Karpas-422 (cell line): Measurements from ENCODE around the gene CALML3. TPM values are rescaled to one million over a fixed set of nuclear protein-coding genes. Genes with fewer than 3 reads are reported as not detected.

Experiments
- DNase-seq: peaks from one replicate; pipeline ENCODE4 v3.0.0-alpha.2; 2015
- H2AFZ ChIP-seq: fragments of 200-600 bp; sonication (generic); 2 replicates; pipeline ENCODE4 v1.6.1; 2014; ENCODE audit warnings: antibody characterized with exemption, low read length, mixed read lengths
- H3K27ac ChIP-seq: fragments of 200-600 bp; sonication (generic); 2 replicates; pipeline ENCODE4 v1.5.1; 2014; ENCODE audit warnings: mild to moderate bottlenecking, low read length, moderate library complexity
- H3K27me3 ChIP-seq: fragments of 200-600 bp; sonication (generic); 2 replicates; pipeline ENCODE4 v1.6.1; 2014; ENCODE audit warnings: low read length, mixed read lengths
- H3K36me3 ChIP-seq: fragments of 200-600 bp; sonication (generic); 2 replicates; pipeline ENCODE4 v1.6.1; 2014; ENCODE audit warnings: low read length, mixed read lengths; ENCODE audit not compliant: insufficient read depth
- H3K4me1 ChIP-seq: fragments of 200-600 bp; sonication (generic); 2 replicates; pipeline ENCODE4 v1.6.1; 2014; ENCODE audit warnings: mild to moderate bottlenecking, low read length, mixed read lengths
- H3K4me2 ChIP-seq: fragments of 200-600 bp; sonication (generic); 2 replicates; pipeline ENCODE4 v1.6.1; 2014; ENCODE audit warnings: low read length, low read depth, mild to moderate bottlenecking; ENCODE audit not compliant: poor library complexity, severe bottlenecking
- H3K4me3 ChIP-seq: fragments of 200-600 bp; sonication (generic); 2 replicates; pipeline ENCODE4 v1.5.1; 2014; ENCODE audit warnings: mild to moderate bottlenecking, antibody characterized with exemption, low read length, mixed read lengths
- H3K79me2 ChIP-seq: fragments of 200-600 bp; sonication (generic); 2 replicates; pipeline ENCODE4 v1.6.1; 2014; ENCODE audit warnings: mild to moderate bottlenecking, low read length, mixed read lengths
- H3K9ac ChIP-seq: fragments of 200-600 bp; sonication (generic); 2 replicates; pipeline ENCODE4 v1.6.0; 2014; ENCODE audit warnings: low read length
- H3K9me2 ChIP-seq: fragments of 200-600 bp; sonication (generic), shearing (Covaris generic); replicated peaks from 2 replicates; pipeline ENCODE4 v1.6.0; 2014; ENCODE audit warnings: mild to moderate bottlenecking, low read length, moderate library complexity; ENCODE audit not compliant: insufficient read depth
- H3K9me3 ChIP-seq: fragments of 300-700, 200-600 bp; sonication (generic); 2 replicates; pipeline ENCODE4 v1.6.1; 2014; ENCODE audit warnings: low read length, mixed read lengths
- H4K20me1 ChIP-seq: fragments of 200-600 bp; sonication (generic); 2 replicates; pipeline ENCODE4 v1.6.1; 2014; ENCODE audit warnings: mild to moderate bottlenecking, antibody characterized with exemption, low read length, low read depth; ENCODE audit not compliant: insufficient read depth
- total RNA-seq: library from RNA; depleted of rRNA; stranded (reverse); fragments of >200 nt; shearing (Covaris generic); gene quantifications from 2 replicates; pipeline ENCODE4 v1.2.3, GENCODE V29; 2014; ENCODE audit warnings: low replicate concordance

CALML3 gene
- total RNA-seq, 1 experiment from 2014 or later, result not detected

DNA sequence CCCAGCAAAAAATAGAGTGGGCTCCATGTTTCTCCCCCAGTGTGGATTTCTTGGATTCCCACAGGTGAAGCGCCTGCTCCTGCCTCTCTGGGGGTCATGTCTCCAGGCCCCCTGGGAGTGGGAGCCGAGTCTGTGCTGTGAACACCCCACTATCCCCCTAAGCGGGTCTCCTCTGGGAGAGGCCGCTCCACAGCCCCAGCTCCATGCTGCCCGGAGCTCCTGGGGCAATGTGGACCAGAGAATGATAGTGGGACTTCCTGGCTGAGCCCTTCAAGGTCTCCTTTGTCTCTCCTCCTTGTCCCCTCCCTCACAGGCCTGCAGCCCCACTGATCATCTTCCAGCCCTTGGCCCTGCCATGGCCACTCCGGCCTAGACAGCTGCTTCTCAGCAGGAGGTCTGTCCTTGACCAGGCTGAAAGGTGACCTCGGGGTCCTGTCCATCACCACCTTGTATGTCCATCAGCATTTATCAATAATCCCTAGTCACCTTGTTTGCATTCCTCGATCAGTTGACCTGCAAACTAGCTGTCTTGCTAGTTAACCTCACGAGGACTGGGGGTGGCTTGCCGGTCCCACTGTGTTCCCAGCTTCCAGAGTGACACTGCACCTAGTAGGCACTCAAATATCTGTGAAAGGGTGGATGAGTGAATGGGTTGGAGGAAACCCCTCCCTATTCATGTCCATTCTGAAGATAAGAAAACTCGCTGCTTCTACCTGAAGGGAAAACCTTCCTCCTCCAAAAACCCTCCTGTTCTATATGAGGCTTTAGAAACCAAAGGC lies 776 bp upstream of the CALML3 start:
- no peaks in the 10 kb centered on the region for H3K27me3 ChIP-seq

DNA sequence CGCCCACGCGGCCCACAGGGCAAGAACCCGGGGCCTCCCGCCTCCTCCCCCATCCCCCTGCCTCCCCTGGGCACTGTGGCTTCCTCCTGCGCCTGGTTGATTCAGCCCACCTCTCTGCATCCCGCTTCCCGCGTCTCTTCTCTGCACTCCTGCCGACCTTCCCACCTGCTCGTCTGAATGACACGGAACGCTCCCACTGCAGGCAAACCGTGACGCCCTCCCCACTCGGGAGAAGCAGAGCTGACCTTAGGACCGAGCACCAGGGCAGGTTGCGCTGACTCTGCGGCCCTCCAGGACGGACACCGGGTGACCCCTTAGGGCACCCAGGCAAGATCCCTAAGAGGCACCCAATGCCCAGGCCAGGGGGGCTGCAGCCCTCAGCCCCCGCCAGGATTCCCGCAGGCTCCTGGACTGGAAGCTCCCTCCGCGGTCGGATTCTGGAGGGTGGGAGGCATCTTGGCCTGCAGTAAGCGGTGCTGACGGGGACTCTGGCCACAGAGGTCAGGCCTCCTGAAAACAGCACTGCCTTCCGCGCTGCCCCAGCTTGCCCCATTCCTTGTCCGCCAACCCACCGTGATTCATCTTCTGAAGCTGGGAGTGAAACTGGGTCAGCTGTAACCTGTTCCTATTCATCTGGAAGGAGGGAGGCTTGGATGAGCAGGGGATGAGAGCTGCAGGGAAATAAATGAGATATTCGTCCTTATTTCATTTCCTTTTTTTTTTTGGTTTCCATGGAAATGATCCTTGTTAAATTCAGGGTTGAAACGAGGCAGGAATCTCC lies 990 bp downstream of the CALML3 start:
- H3K9me3 ChIP-seq, result no peaks in the 10 kb centered on the region
- H3K79me2 ChIP-seq, result no peaks in the 10 kb centered on the region
- no peak overlapping the region for H2AFZ ChIP-seq
- H3K9me2 ChIP-seq, result no peaks in the 10 kb centered on the region
- no peaks in the 10 kb centered on the region for H3K4me1 ChIP-seq
- H3K27ac ChIP-seq, result no peak overlapping the region
- no peak overlapping the region for H3K4me3 ChIP-seq
- H4K20me1 ChIP-seq, result no peaks in the 10 kb centered on the region
- no peak for DNase-seq
- H3K27me3 ChIP-seq, result no peaks in the 10 kb centered on the region
- H3K36me3 ChIP-seq, result no peaks in the 10 kb centered on the region
- H3K9ac ChIP-seq, result no peak overlapping the region
- no peak overlapping the region for H3K4me2 ChIP-seq

More for the DNA sequence above, 776 bp upstream of the CALML3 start:
- Histone ChIP-seq H3K4me2 (no peak overlapping the region), H3K79me2 (no peaks in the 10 kb centered on the region), H3K9me2 (no peaks in the 10 kb centered on the region), H2AFZ (no peak overlapping the region), H3K9me3 (no peaks in the 10 kb centered on the region), H3K36me3 (no peaks in the 10 kb centered on the region), H3K4me1 (no peaks in the 10 kb centered on the region), H3K27ac (no peak overlapping the region), H4K20me1 (no peaks in the 10 kb centered on the region), H3K9ac (no peak overlapping the region), H3K4me3 (no peak overlapping the region)
- DNase-seq, result no peak

DNA sequence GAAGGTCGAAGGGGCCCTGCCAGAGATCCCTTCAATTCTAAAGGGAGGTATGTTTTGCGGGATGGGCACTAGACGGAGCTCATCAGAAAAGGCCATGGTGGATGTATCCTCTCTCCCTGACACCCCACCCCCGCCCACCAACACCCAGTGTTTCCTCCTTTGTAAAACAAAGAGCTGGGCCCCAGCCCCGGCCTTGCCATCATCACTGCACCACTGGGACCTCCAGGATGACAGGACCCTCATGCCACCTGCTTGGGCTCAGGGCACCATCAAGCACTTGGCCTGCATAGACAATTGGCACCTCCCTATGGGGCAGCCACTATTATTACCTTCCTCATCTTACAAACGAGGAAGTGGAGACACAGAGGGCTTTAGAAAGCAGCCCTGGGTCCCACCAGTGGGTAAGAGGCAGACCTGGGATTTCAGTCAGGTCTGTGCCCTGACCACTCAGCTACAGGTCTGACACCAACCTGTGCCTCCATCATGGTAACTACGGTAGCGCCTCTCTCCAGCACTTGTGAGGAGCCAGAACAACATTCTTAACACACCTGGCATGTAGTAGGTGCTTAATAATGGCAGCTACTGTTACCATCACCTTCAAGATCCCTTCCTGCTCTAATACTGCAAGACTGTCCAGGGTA lies 2.0 kb downstream of the CALML3 start:
- no peaks in the 10 kb centered on the region for H3K27me3 ChIP-seq
- no peak overlapping the region for H3K9ac ChIP-seq
- H2AFZ ChIP-seq, result no peak overlapping the region
- H3K27ac ChIP-seq, result no peak overlapping the region
- no peak overlapping the region for H3K4me2 ChIP-seq
- H3K4me1 ChIP-seq, result no peaks in the 10 kb centered on the region
- no peaks in the 10 kb centered on the region for H3K9me2 ChIP-seq
- H3K9me3 ChIP-seq, result no peaks in the 10 kb centered on the region
- H3K79me2 ChIP-seq, result no peaks in the 10 kb centered on the region
- H3K4me3 ChIP-seq, result no peak overlapping the region
- no peaks in the 10 kb centered on the region for H4K20me1 ChIP-seq
- no peak for DNase-seq
- H3K36me3 ChIP-seq, result no peaks in the 10 kb centered on the region

DNA sequence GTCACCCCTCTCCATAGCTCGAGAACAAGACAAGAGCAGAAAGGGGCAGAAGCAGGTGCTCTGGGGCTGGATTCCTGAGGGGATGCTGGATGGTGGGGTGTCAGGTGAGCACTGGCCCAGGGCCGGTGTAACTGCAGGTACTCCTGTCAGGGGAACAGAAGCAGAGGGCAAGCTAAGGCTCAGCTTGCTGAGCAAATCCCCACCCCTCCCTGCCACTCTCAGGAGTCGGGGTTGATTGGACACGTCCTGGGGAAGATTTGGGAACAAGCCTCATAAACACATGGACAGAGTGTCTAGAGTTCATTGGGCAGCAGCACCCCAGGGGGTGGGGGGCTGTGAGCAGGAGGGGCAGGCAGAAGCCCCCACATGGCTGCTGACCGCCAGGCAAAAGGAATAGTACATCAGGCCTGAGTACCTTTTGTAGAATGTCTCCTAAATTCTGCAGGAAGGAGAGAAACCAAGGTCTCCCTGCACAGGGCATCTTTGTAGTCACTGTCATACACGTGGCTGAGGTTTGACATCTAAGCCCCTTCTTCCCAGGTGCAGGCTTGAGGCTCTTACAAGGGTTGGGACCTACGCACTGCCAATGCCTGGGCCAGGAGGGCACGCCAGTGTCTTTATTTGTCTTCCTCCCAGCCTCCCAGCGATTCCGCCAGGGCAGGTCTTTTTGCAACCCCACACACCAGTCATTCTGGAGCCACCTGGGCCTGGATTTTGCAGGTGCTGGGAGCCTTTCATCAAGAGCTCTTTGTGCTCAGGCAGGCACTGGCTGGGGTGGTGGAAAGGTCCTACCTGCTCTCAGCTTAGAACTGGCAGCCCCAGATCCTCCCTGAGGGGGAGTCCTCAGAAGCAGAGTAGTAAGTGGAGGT lies 2.8 kb downstream of the CALML3 start:
- Histone ChIP-seq H3K9ac (no peak overlapping the region), H3K4me2 (no peak overlapping the region), H3K9me3 (no peaks in the 10 kb centered on the region), H3K4me3 (no peak overlapping the region), H3K27me3 (no peaks in the 10 kb centered on the region), H3K27ac (no peak overlapping the region), H3K4me1 (no peaks in the 10 kb centered on the region), H3K79me2 (no peaks in the 10 kb centered on the region), H2AFZ (no peak overlapping the region), H3K9me2 (no peaks in the 10 kb centered on the region), H3K36me3 (no peaks in the 10 kb centered on the region), H4K20me1 (no peaks in the 10 kb centered on the region)
- DNase-seq, result no peak

DNA sequence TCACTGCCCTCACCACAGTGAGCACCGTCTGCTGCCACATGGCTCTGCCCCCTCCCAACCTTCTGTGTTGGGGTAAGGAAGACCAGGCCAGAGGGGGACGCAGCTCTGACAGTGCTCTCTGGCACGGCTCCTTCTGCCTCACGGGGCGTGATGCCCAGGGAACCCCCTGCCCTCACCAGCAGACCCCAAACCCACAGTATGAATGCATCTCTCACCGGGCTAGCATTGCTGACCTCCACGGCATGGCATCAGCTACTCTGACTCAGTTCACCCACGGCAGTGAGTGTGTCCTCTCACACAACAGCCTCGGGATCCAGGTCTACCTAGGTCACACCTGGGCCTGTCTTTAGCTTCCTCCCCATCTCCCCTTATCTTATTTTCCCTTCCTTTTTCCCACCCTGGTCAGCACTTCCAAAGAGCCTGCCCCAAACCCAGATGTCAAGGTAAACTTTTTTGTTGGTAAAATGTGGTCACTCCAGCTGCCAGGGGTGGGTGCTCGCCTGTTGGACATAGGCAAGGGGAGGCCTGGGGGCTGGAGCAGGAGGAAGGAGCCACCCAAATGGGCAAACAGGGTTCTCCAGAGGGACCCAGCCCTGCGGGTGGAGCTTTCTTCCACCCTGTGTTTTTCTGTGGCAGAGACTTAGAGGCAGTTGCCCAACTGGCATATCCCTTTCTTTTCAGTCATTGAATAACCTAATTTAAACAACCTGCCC lies 4.4 kb downstream of the CALML3 start:
- Histone ChIP-seq H3K36me3 (no peaks in the 10 kb centered on the region), H2AFZ (no peak overlapping the region), H3K79me2 (no peaks in the 10 kb centered on the region), H4K20me1 (no peaks in the 10 kb centered on the region), H3K4me1 (no peaks in the 10 kb centered on the region), H3K4me3 (no peak overlapping the region), H3K9me3 (no peaks in the 10 kb centered on the region), H3K27me3 (no peaks in the 10 kb centered on the region), H3K9me2 (no peaks in the 10 kb centered on the region), H3K4me2 (no peak overlapping the region), H3K9ac (no peak overlapping the region), H3K27ac (no peak overlapping the region)
- no peak for DNase-seq

DNA sequence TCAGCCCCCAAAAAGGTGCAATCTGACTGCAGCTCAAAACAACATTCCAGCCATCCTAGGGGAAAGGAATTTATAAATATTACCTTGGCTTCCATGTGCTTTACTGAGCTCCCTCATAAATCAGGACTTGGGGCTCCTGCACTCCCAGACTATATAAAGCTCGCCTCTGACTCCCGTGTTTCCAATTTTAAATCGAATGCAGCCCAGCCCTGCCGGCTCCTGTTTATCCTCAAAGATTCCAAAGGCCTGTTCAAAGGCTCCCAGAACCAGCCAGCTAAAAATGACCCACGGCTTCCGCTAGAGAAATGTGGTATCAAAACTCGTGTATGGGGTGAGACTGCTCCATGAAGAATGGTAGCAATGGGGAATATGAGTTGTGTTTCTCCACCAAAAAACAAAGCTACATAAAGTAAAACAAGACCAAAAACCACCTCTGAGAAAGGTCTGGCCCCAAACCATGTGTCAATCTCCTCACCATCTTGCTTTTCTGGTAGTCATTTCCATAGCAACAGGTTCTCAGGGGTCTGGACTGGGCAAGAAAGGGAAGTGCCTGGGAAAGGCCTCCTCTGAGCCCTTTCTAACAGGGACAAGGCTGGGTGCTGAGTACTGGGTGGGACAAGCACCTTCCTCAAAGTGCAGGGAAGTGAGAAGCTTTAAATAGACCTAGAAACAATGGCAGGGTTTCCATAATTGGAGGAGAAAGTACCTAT lies 5.1 kb downstream of the CALML3 start:
- Histone ChIP-seq H2AFZ (no peak overlapping the region), H3K27me3 (no peaks in the 10 kb centered on the region), H3K79me2 (no peaks in the 10 kb centered on the region), H4K20me1 (no peaks in the 10 kb centered on the region), H3K9ac (no peak overlapping the region), H3K4me2 (no peak overlapping the region), H3K9me3 (no peaks in the 10 kb centered on the region), H3K27ac (no peak overlapping the region), H3K4me3 (no peak overlapping the region), H3K36me3 (no peaks in the 10 kb centered on the region), H3K4me1 (no peaks in the 10 kb centered on the region), H3K9me2 (no peaks in the 10 kb centered on the region)
- no peak for DNase-seq

DNA sequence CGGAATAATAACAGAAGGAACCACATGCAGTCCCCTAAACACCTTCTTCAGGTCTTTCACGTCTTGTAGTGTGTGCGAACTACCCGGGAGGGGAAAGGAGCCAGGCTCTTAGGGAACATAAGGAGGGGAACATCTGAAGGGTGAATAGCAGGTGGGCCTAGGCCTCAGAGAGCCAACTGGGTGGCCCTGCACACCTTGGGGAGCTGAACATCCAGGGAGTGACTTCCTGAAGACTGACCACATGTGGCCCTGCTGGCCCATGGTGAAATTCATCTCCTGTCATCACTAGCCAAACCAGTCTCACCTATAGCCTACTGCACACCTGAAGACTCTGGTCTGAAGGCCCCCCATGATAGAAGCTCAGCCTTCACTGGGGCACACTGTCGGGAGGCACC lies 5.6 kb downstream of the CALML3 start:
- Histone ChIP-seq H3K9ac (no peak overlapping the region), H3K27ac (no peak overlapping the region), H3K9me3 (no peaks in the 10 kb centered on the region), H3K9me2 (no peaks in the 10 kb centered on the region), H3K36me3 (no peaks in the 10 kb centered on the region), H3K27me3 (no peaks in the 10 kb centered on the region), H3K4me2 (no peak overlapping the region), H4K20me1 (no peaks in the 10 kb centered on the region), H2AFZ (no peak overlapping the region), H3K79me2 (no peaks in the 10 kb centered on the region), H3K4me1 (no peaks in the 10 kb centered on the region), H3K4me3 (no peak overlapping the region)
- DNase-seq, result no peak
